Activated CD8-positive, alpha-beta memory T cell treated with anti-CD3 and anti-CD28 coated beads, Interleukin-2, amount 50 U/mL, for 48 hours (primary cell): Measurements from ENCODE around the gene ACP1.
"Not testable (repeated sequence)": the region's sequence is repeated elsewhere in the genome, so short reads cannot be mapped to it uniquely, and the experiment has no call there.

ENCODE experiments used
- DNase-seq: peaks from one replicate; pipeline ENCODE4 v3.0.0-alpha.2; 2020

ACP1 gene

DNA sequence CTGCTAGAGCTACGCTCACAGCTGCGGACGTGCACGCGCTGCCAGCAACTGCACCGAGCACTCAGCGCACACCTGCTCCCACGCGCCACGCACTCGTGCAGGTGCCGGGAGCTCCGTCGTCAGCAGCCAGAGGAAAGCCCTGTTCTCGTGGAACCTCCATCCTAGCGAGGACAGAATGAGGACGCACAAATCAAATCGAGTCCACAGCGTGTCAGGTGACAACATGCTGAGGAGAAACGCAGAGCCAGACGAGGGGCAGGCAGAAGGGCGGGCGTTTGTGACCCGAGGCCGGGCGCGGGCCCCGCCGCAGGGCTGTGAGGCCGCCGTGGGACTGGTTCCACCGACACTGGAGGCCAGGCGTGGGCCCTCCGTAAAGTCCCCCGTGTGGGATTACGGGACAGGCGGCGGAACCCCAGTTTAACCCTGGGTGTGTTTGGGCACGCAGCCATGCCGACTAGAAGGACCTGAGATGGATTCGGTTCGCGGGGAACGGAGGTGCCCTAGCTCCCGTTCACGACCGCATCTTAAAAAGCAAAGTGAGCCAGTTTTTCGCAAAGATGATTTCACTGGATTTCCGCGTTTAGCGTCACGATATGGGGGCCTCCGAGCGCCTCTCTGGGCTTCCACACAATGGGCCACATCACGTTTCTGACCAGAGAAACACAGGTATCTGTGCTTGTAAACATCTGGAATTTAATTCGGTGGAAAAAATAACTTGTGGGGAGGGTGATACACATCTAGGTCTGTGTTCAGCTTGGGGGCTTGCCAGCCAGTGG lies 50.0 kb downstream of the ACP1 start:
- DNase-seq, result no peak

DNA sequence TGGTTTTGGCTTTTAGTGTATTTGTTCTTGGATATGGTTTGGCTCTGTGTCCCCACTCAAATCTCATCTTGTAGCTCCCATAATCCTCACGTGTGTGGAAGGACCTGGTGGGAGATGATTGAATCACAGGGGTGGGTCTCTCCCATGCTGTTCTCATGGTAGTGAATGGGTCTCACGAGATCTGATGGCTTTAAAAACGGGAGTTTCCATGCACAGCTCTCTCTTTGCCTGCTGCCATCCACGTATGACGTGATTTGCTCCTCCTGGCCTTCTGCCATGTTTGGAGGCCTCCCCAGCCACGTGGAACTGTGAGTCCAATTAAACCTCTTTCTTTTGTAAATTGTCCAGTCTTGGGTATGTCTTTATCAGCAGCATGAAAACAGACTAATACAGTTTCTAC lies 51.2 kb downstream of the ACP1 start:
- not testable (repeated sequence) for DNase-seq

DNA sequence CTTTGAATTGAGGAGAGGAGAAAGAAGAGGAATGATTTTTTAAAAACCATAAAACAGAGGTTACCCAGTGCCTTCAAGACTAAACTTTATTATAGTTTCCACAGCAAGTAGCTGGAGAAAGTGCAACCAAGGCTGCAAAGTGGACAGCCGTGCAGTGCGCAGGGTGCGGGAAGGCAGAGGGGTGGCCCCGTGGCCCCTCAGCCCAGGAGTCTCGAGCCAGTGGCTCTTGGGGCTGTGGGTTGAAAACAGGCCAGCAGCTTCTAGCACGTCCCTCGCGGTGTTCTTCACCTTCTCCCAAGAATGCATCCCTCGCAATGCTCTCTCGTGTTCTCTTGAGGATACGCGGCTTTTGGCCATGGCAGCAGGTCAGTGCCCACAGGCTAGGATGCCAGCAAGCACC lies 51.6 kb downstream of the ACP1 start:
- DNase-seq, result no peak

DNA sequence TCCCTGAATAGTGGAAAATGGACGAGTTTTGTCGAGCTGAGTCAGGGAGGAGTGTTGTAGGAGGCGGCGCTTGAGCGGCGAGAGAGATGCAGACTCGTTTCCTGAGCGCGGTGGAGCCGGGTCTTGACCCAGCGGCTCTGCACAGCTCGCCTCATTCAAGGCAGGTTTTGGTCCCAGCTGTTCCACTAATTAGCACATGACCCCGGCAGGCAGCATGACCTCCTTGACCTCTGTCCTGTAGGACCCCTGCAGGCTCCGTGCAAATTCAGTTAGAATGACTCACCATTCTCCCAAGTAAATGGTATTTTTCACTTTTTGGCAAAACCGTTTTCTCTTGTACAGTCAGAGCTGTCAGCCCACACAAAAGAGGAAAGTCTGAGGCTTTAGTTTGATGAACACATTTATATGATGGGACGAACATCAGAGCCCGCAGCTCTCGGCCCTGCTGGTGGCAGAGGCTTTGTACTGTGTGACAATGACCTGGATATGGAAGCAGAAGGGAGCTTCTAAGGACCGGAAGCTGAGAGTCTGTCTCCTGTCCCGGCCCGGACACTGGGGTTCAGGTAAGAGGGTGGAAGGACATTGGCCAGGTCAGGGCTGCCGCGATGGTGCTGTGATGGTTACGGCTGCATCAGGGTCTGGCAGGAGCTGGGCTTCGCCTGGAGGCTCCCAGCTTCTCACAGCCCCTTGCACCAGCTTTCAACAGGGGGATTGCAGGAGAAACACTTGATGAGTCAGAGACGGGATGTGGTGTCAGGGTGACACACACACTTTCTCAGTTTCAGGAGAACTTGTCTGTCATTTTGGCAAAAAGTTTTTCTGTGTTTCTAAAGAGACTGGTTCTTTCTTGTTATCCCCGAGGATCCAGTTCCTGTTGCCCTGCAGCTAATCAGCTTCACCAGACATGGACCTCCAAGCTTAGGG lies 53.0 kb downstream of the ACP1 start:
- DNase-seq, result no peak

DNA sequence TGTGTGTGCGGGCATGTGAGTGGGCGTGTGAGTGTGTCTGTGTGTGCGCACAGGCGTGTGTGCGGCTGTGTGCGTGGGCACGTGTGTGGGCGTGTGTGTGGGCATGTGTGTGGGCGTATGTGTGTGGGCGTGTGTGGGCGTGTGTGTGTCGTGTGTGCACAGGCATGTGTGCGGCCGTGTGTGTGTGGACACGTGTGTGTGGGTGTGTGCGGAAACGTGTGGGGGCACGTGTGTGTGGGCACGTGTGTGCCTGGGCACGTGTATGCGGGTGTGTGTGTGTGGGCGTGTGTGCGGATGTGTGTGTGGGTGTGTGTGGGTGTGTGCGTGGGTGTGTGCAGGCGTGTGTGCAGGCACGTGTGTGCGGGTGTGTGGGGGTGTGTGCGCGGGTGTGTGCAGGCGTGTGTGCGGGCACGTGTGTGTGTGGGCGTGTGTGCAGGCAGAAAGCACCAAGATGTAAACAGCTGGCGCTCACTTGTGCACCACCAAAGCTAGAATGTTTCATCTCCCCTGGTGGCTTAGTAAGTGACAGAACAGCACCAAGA lies 54.4 kb downstream of the ACP1 start:
- DNase-seq, result peak; percentile 58

DNA sequence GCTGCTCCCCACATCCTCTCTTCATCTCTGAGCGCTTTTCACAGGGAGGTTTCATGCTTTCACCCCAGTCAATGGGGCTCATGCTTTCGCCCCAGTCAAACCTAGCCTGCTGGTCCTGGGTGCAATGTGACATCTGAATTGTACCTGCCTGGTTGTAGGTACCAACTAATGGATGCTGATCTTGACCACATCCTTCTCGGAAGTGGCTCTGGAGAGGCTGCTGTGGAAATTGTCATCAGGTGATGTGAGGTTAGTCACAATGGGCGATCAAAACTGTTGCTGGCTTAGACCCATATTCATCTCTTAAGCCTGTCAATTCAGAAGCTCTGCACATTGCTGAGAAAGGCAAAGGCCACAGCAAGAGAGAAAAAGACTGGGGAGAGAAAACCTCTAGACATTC lies 55.8 kb downstream of the ACP1 start:
- DNase-seq, result no peak

DNA sequence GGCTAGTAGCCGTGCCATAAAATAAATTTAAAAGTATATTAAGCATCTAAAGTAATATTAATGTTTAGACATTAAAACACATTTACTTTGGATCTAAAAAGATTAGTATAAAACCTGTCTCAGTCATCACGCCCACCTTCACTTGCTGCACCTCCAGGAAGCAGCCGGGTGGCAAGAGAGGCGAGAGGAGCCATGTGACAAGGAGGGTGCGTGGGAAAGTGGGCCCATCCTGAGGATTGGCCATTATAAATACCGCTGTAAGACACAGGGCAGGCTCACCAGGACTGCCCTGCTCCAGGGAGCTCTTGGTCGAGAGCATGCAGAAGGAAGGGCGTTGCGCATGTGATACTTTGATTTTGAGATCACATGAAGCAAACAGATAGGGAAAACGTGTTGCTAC lies 57.6 kb downstream of the ACP1 start:
- DNase-seq, result no peak

DNA sequence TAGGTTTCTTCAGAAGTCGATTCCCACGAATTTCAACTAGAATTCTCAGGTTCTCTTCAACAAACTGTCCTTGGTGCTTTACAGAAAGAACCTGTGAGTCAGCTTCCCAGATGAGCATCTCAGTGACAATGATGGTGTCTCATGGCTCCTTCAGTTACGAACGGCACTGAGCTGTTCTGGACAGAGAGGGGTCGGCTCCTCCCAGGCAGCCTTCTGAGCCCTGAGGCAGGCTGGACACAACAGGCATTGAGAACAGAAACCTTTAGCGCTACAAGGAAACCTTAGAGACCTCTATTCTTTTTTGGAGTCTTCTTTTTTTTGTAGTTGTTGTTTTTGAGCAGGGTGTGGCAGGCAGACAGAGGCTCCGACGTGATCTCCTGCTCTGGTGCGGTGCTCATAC lies 58.3 kb downstream of the ACP1 start:
- no peak for DNase-seq
